ENCODE data around the gene NUCKS1.

GRCh38 chr1:205664399-205665017 is 85.5 kb downstream of the NUCKS1 start:
- no peak for TF ChIP-seq ISL1 (CRISPR knock-in tag; IDR thresholded peaks at IDR 0.05)
- TF ChIP-seq OSR1 (CRISPR knock-in tag; IDR thresholded peaks at IDR 0.05) = no peak
- TF ChIP-seq PATZ1 (CRISPR knock-in tag; IDR thresholded peaks at IDR 0.05; ENCODE audit: borderline replicate concordance) = no peak
- no peak for TF ChIP-seq CREB5 (CRISPR knock-in tag; IDR thresholded peaks at IDR 0.05; ENCODE audit: low read depth)
- no peak for TF ChIP-seq ARNTL (CRISPR knock-in tag; IDR thresholded peaks at IDR 0.05; ENCODE audit: borderline replicate concordance, low read depth)
- no peak for TF ChIP-seq RARB (CRISPR knock-in tag; IDR thresholded peaks at IDR 0.05)
- no peak for TF ChIP-seq ZC3H10 (CRISPR knock-in tag; IDR thresholded peaks at IDR 0.05)
